GM18519 (cell line): ENCODE measurements around the gene KIF21B.

ENCODE experiments used
- ATAC-seq: cut with Tn5 transposase; IDR thresholded peaks from one replicate; pipeline ENCODE4 v1.9.1; 2021; ENCODE audit warnings: mild to moderate bottlenecking, moderate library complexity; ENCODE audit not compliant: unreplicated experiment, low FRiP score

The KIF21B gene

GRCh38 chr1:201044119-201044518, 20.6 kb upstream of the KIF21B start:
- no peak for ATAC-seq

GRCh38 chr1:201042779-201043461, 19.4 kb upstream of the KIF21B start:
- no peak for ATAC-seq

DNA sequence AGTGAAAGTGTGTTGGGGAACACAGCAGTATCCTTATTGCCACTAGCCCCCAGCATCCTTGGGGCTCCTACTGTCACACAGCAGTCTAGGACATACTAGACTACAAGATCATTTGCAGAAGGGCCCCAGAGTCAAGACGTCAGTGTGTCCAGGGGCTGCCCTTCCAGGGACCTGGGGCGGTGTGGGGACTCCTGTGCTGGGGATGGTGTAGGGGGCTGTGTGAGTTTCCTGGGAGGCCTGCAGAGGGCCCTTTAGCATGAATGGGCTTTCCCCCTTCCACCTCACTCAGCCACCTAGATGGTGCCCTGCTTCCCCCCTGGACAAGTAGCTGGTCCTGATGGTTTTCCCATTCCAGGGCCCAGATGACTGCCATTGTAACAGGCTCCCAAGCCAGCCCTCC, 17.5 kb upstream of the KIF21B start:
- ATAC-seq, result no peak

- no peak for ATAC-seq
These were observed 16.4 kb upstream of the KIF21B start for GRCh38 chr1:201039876-201040275.

- no peak for ATAC-seq
These were observed 15.9 kb upstream of the KIF21B start for GRCh38 chr1:201039418-201039817.

DNA sequence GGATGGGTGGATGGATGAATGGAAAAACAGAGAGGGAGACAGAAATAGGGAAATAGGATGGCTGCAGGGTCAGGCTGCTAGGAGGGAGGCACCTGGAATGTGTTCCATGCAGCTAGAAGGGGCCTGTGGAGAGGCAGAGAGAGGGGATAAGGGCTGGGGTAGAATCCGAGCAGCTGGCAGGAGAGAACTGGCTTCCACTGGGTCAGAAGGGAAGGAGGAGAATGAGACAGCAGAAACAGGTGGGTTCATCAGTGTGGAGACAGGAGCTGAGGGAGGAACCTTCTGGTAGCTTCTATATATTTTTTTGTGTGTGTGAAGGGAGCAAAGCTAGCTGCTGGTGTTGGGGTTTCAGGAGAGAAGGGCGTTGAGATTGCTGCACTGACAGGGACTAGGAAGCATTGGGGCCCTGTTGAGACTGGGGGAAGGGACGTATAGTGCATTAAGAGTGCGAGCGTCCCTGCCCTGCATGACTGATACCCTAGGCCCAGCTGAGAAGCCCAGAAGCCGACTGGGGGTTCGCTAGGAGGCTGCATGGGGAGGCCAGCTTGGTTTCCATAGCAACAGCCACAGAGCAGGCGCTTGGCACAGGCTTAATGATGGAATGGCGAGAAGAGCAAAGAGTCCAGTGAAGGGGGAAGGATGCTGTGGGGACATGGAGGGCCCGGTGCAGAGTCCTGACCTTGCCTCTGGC, 14.8 kb upstream of the KIF21B start:
- ATAC-seq, result no peak

DNA sequence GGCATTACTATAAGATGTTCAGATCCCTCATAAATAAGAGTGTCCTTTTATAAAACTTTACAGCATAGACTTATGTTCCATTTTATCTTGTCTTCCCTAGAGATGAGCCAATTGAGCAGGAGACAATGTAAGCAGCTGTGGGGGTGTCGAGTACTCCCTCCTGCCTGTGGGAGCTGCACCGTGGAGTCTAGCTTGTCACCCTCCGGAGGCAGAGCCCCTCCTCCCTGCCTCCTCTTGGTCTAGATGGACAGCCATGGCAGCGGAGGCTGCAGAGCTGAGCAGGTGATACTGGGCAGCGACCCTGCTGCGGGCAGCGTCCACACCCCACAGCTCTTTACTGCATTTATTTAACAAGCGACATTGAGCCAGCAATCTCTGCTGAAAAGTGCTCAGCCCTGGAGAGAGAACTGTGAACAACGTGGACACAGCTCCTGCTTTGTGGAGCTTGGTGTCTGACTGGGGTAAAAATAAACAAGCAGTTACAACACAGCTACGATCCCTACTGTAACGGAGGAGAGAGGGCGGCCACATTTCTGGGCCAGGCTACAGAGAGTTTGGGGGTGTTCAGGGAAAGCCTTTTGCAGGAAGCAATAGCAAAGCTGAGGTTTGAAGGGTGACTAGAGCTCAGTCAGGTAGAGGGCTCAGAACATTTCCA, 12.8 kb upstream of the KIF21B start:
- no peak for ATAC-seq

DNA sequence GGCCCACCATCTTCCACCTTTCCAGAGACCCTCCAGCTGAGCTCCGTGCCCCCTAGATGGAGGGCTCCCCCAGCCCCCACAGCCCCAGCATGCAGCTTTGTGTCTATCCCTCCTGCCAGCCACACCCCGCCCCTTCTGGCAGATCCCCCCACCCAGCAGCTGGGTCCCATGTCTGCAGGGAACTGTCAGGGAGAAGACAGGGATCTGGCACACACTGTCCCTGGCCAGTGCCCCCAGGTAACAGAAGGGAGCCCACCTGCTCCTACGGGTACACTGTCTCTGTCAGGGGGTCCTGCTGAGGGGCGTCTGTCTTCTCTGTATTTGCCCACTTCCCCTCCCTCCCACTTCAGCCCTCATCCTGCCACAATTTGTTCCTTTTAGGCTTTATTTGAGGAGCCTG, 11.2 kb upstream of the KIF21B start:
- no peak for ATAC-seq

- ATAC-seq, result no peak
These were observed 8.9 kb upstream of the KIF21B start for GRCh38 chr1:201032408-201032807.

- ATAC-seq, result no peak
These were observed 5.0 kb upstream of the KIF21B start for GRCh38 chr1:201028461-201028889.

- no peak for ATAC-seq
These were observed 3.3 kb upstream of the KIF21B start for GRCh38 chr1:201026836-201027235.

DNA sequence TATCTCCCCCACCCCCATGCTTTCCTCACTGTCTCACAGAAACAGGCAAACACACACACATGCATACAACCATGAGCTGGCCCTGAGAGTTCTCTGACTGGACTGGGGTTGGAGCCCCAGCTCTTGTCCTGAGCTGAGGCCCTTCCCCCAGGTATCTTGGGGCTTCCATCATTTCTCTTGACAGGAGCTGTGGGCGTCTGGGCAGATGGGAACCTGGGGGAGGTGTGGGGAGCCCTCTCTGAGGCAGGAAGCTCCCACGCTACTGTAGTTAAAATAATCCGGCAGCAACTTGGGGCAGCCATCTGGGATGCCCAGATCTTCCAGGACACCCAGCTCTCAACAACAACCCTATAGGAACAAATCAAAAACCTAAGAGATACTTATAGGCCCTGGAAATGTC, 2.7 kb upstream of the KIF21B start:
- no peak for ATAC-seq

DNA sequence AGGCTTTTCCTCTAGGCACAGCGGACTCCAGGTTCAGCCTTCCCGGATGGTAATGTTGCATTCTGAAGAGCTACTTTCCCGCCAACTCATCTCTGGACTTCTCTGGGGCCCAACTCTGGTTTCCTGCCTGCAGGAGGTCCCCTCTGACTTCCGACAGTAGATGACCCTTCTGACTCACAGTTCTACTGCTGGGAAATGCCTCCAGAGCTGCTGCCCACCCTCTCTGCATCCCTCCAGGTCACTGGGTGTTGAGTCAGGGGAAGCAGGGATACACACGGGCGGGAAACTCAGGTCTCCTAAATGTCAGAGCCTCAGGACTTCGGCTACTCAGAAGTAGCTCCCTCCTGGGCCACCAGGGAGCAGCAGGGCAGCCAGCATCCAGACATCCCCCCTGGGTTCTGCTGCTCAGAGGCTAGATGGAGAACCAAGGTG, 2.1 kb upstream of the KIF21B start:
- no peak for ATAC-seq

- no peak for ATAC-seq
These were observed 1.1 kb upstream of the KIF21B start for GRCh38 chr1:201024625-201024998.

DNA sequence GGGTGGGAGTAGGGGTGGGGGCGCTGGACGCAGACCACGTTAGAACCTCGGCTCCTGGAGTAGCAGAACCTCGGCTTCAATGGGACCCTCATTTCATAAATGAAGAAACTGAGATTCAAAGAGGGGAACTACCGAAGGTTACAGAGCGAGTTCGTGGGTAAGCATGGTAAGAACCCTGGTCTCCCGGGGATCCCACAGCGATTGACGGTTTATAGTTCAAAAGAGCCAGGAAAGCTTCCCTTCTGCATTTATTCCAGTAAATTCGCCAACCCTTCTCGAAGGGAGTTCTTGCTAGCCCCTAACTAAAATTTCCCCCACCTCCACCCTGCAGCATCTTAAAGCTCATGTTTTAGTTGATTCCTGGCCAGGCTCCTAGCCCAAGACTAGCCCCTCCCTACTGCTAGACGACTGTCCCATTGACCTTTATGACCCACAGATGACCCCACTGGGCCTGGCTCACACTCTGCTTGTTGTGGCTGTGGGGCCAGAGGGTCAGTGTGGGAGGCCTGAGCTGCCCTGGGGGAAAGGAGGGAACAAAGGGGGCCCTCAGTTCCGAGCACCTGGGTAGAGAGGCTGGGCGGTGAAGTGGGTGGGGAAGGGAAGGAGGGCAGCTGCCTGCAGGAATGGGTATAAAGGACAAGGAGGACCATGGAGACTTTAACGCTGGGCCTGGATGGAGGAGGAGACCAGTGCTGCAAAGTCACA, 558 bp upstream of the KIF21B start:
- ATAC-seq, result no peak

DNA sequence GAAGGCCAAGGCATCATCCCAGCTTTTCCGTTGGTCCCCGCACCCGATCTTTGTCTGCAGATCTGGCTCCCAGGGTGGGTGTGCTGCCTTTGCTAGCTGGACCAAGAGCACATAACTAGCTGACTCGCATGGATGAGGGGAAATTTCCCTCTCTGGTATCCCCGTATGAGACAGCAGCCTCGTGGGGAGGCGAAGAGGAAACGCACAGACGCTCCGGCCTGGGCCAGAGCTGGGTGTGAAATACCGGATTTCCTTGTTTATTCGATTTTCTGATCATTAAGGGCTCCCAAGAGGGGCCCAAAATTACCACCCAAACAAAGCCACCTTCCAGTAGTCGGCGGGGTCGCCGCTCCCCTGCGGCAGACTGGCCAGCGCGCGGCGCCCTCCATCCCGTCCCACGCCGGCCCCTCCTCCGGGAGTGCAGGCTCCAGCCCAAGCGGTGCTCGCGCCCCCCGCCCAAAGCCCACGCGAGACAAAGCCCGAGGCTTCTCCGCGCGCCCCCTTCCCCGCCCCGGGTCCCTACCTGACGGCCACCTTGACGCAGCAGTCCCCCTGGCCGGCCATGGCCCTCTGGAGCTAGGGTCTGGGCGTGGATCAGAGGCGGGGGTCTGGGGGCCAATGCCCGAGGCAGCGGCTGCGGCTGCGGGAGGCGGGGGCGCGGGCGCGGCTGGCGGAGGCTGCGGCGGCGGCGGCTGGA, 546 bp downstream of the KIF21B start:
- no peak for ATAC-seq

DNA sequence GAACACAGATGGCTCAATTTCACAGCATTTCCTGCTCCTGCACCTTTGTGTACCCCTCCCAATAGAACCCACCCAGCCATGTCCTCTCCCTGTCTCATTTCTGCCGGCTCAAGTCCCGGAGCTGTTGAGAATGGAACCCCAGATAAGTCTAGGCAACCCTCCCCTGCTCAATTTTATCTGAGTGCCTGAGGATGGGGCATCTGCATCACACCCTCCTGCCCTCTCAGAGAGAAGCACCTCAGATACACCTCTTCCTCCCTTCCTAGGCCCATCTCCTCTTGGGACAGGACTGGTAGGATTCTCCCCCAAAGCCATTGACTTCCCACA, 1.1 kb downstream of the KIF21B start:
- ATAC-seq, result no peak

DNA sequence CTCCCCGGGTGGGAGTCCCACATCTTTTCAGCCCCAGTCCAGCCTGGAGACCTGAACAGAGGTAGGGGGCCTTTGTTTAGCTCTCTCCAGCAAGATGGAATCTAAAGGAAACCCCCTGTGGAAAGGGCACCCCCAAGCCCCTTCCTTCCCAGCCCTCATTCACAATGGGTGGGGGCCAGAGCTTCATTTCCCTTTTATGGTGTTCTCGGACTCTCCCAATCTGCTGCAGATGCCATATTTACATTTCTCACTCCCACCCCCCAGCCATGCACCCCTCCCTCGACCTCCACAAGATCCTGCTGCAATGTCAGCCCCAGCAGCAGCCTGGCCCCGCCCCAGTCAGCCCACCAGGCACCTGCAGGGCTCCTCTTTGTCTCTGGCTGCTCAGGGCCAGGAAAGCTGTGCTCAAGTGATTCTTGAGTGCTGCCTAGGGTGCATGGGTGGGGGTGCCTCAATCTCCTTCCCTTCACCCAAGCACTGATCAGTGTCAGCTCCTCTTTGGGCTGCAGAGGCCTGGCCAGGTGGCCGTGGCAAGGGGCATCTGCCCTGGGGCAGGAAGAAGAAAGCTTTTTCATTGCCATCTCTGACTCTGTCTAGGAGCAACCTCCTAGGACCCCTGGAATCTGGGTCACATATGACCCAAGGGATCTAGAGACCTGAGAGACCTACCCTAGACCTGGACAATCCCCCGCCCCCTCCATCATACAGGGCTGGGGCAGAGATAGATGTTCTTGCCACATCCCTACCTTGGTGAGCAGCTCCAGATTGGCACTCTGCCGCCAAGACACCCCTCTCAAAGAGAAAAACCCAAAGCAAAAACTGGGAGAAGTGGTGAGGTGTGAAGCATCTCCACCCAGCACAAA, 1.7 kb downstream of the KIF21B start:
- no peak for ATAC-seq

GRCh38 chr1:201020721-201021629, 2.5 kb downstream of the KIF21B start:
- no peak for ATAC-seq
